Activated T-cell treated with anti-CD3 and anti-CD28 coated beads, Interleukin-2, amount 50 U/mL, for 1 hour (primary cell): ENCODE results near the gene PRR5L.
A peak's percentile ranks its signal among the peaks of the same experiment; 100 is the strongest.
"Not testable (repeated sequence)": the region's sequence is repeated elsewhere in the genome, so short reads cannot be mapped to it uniquely, and the experiment has no call there.

ENCODE experiments used
- DNase-seq: peaks from one replicate; pipeline ENCODE4 v3.0.0-alpha.2; 2020

The PRR5L gene

DNA sequence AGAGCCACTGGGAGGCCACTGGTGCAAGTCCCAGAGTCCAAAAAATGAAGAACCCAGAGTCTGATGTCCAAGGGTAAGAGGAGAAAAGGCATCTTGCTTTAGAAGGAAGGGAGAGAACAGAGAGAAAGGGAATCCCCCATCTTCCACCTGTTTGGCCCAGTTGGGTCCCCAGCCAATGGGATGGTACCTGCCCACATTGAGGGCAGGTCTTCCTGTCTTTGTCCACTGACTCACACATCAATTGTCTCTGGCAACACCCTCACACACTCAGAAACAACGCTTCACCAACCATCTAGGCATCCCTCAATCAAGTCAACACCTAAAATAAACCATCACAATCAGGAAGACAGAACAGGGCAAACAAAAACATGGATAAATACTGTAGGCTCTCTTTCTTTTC, 13.2 kb upstream of the PRR5L start:
- no peak for DNase-seq

- no peak for DNase-seq
Observed at GRCh38 chr11:36288442-36289225, 7.5 kb upstream of the PRR5L start.

DNA sequence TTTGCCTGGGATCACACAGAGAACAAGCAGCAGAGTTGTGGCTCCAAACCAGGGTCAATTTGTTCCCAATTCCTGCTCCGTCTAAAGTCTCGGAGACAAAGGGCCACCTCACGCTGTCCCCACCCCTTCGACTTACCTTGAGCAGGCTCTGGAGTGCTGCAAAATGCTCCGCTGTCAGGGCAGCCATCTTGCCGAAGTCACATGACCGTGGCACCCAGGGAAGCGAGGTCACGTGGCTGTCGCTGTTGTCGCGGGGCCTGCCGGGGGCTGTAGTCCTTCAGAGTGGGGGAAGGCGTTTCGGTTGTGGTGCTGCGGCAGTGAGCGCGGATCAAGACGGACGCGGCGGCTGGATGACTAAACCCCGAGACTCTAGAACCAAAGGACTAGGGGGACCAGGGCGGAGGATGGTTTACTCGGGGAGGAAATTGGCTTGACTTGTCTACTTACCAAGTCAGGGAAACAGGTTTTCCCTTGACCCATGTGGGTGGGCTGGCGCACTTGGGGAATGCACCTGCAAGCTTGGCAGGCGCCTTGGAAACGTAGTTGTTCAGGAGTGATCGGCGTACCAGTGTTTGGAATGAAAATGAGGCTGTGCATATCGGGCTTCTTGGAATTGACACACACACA, 6.7 kb upstream of the PRR5L start, which contains the start of gene COMMD9:
COMMD9 (minus strand) TSS at position 199 of the 627 bp plus-strand sequence; CDS start at position 187, 12 bp downstream.
- DNase-seq = peak; percentile 90

- DNase-seq = no peak
Observed at GRCh38 chr11:36292311-36292722, 3.8 kb upstream of the PRR5L start.

DNA sequence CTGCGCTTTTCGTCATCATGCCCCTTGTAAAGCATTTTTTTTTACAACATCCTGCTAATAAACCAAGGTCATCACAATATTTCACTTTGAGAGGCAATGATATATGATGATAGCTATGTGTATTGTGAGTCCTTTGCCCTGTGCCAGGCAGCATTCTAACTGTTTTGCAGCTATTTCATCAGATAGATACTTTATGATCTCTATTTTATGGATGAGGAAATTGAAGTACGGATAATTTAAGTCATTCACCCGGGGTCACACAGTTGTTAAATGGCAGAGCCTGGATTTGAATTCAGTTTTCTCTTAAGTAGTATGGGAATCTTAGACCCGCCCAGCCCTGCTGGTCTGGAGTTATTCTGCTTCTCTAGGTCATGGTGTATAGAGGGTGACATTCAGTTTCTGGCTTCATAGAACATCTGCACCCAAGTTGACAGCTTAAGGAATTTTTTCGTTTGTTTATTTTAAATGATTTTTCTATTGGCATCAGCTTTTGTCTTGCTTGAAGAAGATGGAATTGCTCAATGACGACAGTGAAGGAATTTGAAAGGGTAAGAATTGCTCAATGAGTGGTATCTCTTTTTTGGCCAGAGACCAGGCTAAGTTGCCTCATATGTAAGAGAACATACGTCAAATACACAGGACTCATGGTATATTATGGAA, 926 bp downstream of the PRR5L start:
- DNase-seq = no peak

GRCh38 chr11:36300650-36301049, 4.6 kb downstream of the PRR5L start:
- DNase-seq = no peak

- DNase-seq = no peak
Observed at GRCh38 chr11:36304351-36304750, 8.3 kb downstream of the PRR5L start.

DNA sequence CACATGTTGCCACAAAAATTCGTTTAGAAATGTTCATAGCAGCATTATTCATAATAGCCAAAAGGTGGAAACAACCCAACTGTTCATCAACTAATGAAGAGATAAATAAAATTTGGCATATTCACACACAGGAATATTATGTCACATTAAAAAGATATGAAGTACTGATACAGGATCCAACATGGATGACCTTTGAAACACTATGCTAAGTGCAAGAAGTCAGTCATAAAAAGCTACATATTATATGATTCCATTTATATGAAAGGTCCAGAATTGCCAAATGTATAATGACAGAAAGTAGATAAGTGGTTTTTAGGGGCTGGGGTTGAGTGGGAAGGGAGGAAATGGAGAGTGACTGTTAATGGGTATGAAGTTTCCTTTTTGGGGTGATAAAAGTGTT, 9.0 kb downstream of the PRR5L start:
- DNase-seq = no peak

- no peak for DNase-seq
Observed at GRCh38 chr11:36306888-36307287, 10.8 kb downstream of the PRR5L start.

DNA sequence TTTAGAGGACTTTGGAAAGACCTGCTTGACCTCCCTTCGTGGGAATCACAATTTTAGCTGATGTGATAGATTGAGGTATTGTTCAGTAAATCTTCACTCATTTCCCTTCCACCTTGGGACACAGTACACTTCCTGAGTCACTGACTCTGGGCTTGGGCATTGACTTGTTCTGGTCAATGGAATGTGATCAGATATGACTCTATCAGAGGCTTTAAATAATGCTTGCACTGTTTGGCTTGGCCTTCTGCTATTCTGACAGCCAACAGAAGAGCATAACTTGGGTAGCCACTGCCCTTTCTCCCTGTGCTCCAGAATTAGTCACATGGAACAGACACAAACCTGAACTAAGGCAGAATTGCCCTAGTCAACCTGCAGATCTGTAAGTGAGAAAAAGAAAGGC, 12.5 kb downstream of the PRR5L start:
- no peak for DNase-seq

DNA sequence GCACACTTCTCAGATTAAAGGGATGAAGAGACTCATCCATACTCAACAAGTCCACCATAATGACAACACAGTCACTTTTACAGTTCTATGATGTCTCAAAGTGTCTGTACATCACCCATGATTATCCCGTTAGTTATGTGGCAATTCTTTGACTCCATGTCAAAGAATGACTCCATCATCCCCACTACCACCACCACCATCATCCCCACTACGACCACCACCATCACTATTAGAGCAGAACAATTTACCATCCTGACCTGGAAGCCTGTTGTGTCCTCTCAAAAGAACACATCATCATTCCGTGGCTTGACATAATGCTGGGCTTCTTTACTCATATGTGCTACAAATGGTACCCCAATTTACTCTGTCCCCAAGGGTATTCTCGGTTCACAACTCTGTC, 13.7 kb downstream of the PRR5L start:
- no peak for DNase-seq

GRCh38 chr11:36311926-36312595, 16.0 kb downstream of the PRR5L start:
- no peak for DNase-seq

- no peak for DNase-seq
Observed at GRCh38 chr11:36312611-36313472, 16.8 kb downstream of the PRR5L start.

DNA sequence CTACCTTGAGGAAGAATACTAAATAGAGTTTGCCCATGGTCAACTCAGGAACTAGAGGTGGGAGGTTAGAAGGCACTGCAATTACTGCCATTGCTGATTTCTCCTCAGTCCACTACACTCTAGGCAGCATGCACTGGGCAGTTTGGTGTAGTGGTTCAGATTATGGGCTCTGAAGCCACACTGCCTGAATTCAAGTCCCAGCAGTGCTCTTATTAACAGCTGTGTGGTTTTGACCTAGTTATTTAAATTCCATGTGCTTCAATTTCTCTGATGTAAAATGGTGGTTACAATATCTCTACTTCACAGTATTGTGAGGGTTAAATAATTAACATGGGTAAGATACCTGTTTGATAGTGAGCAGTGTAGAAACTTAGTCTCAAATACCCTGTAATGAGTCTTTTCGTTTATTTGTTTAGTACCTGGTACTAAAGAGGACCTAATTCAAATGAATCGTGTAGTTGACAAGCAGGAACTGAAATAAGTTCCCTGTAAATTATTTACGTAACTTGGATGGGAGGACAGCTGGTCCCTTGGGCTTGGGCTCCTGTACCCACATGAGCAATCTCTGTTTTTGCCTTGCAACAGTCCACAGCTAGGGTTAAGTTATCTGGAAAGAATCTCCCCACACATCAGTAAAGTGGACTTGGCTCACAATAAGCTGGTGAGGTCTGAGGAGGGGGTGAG, 17.8 kb downstream of the PRR5L start:
- DNase-seq = no peak

- no peak for DNase-seq
Observed at GRCh38 chr11:36314434-36314767, 18.3 kb downstream of the PRR5L start.

DNA sequence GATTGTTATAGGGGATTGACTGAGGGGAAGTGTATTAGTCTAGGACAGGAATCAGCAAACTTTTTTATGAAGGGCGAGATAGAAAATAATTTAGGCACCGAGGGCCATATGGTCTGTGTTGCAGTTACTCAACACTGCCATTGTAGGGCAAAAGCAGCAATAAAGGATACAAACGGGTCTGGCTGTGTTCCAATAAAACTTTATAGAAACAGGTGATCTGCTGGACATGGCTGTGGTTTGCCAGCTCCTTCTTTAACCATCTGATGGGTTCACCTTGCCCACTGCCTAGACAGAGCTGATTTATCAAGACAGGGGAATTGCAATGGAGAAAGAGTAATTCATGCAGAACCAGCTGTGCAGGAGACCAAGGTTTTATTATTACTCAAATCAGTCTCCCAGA, 20.0 kb downstream of the PRR5L start:
- DNase-seq = no peak

DNA sequence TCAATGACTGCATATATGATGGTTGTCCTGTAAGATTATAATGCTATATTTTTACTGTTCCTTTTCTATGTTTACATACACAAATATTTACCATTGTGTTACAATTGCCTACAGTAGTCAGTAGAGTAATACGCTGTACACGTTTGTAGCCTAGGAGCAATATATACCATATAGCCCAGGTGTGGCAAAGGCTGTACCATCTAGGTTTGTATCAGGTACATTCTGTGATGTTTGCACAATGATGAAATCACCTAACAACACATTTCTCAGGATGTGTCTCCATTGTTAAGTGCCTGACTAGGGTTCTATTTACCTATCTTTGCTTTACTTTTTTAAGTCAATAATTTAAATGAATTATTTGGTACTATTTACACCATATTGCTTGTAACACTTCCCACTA, 21.9 kb downstream of the PRR5L start:
- DNase-seq = no peak

DNA sequence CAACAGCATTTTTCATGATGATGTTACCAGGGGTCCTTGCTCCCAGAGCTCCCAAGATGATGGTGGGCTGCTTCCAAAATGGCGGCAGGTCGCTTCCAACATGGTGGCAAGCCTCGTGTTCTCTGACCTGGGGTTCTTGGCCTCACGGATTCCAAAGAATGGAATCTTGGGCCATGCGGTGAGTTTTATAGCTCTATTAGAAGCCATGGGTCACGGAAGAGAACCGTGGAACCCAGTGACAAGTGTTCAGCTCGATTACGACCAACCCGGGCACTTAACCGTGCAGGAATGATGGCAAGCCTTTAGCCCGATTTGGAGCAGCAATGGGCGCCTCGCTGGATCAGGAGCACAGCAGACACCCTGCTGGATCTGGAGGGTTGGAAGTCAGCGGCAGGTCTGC, 28.9 kb downstream of the PRR5L start:
- DNase-seq = not testable (repeated sequence)

- not testable (repeated sequence) for DNase-seq
Observed at GRCh38 chr11:36325403-36325802, 29.3 kb downstream of the PRR5L start.

GRCh38 chr11:36326524-36327419, 30.7 kb downstream of the PRR5L start:
- DNase-seq = no peak
